HCT116 (cell line): ENCODE measurements around the gene HEXIM1. TPM values are rescaled to one million over a fixed set of nuclear protein-coding genes. Genes with fewer than 3 reads are reported as not detected.

Experiments
- ATAC-seq: fragments of 200-7000 bp; cut with Tn5 transposase; 2 replicates; pipeline ENCODE4 v1.9.1; 2020; ENCODE audit warnings: mild to moderate bottlenecking, moderate library complexity
- BruUV-seq: library from RNA; stranded (reverse); fragments of 400-500 nt; replicated peaks from 2 replicates; lab custom pipeline; 2021; lab: Mats Ljungman, UMichigan
- CTCF ChIA-PET: fragments of 300-600 bp; sonication (Branson Sonifier 250); formaldehyde crosslinking; loops from one replicate; lab custom pipeline; 2021; ENCODE audit warnings: antibody characterized with exemption; lab: Charles Lee
- POLR2A ChIA-PET: fragments of 300-600, 350-600 bp; sonication (Branson Sonifier 250); formaldehyde crosslinking; loops from one replicate; lab custom pipeline; 2021; ENCODE audit warnings: antibody characterized with exemption; lab: Charles Lee
- RAD21 ChIA-PET, 2 experiments: fragments of 300-600 bp; sonication (Branson Sonifier 250); formaldehyde crosslinking; loops; one replicate each; lab custom pipeline; 2023; ENCODE audit warnings: low total read pairs in 2 of 2; ENCODE audit not compliant: uncharacterized antibody in 2 of 2, unreplicated experiment in 2 of 2, low non-redundant PET in 1 of 2; lab: Charles Lee
- DNase-seq: peaks from one replicate; pipeline ENCODE4 v3.0.0-alpha.2; 2010; ENCODE audit warnings: low read depth, low spot score
- H2AFZ ChIP-seq: fragments of 200-600 bp; shearing (Covaris generic), sonication (generic); 2 replicates; pipeline ENCODE4 v1.6.1; 2017; ENCODE audit warnings: low read depth, mixed run types, mixed read lengths, antibody characterized with exemption, low read length; ENCODE audit not compliant: poor library complexity, severe bottlenecking
- H3K27ac ChIP-seq: 2 replicates; pipeline ENCODE4 v1.5.1; 2012; ENCODE audit warnings: low read depth, low read length
- H3K27me3 ChIP-seq: fragments of 200-600 bp; sonication (generic); 2 replicates; pipeline ENCODE4 v1.6.1; 2016; ENCODE audit warnings: mixed run types, low read length, mixed read lengths; ENCODE audit not compliant: insufficient read depth
- H3K36me3 ChIP-seq, 2 experiments: fragments of 200-500 bp in 1 of 2; fragments of 200-600 bp in 1 of 2; sonication (Bioruptor generic) in 1 of 2; sonication (generic) in 1 of 2; 2 replicates each; pipeline versions ENCODE4 v1.5.1 to v1.6.1; 2014 to 2016; ENCODE audit warnings: low read length in 2 of 2, inconsistent platforms in 1 of 2, mixed read lengths in 1 of 2, mixed run types in 1 of 2; ENCODE audit not compliant: insufficient read depth in 2 of 2, control insufficient read depth in 1 of 2
- H3K4me1 ChIP-seq, 2 experiments: fragments of 200-600 bp in 1 of 2; sonication (generic) in 1 of 2; 2 replicates each; pipeline versions ENCODE4 v1.5.1 to v1.6.1; 2012 to 2017; ENCODE audit warnings: low read length in 2 of 2, inconsistent platforms in 1 of 2, mild to moderate bottlenecking in 1 of 2, mixed read lengths in 1 of 2, mixed run types in 1 of 2, moderate library complexity in 1 of 2; ENCODE audit not compliant: insufficient read depth in 2 of 2, control insufficient read depth in 1 of 2
- H3K4me2 ChIP-seq: fragments of 200-600 bp; sonication (generic); 2 replicates; pipeline ENCODE4 v1.6.1; 2017; ENCODE audit warnings: mixed run types, low read length, mixed read lengths
- H3K4me3 ChIP-seq, 2 experiments: fragments of 200-600 bp in 1 of 2; sonication (generic) in 1 of 2; replicated peaks in 1 of 2; 2 replicates each; pipeline ENCODE4 v1.5.1; 2011 to 2016; ENCODE audit warnings: low read length in 2 of 2, control low read depth in 1 of 2, low read depth in 1 of 2, mild to moderate bottlenecking in 1 of 2, mixed read lengths in 1 of 2, mixed run types in 1 of 2
- H3K79me2 ChIP-seq: fragments of 200-600 bp; sonication (generic); 2 replicates; pipeline ENCODE4 v1.6.1; 2017; ENCODE audit warnings: mild to moderate bottlenecking, mixed run types, low read length, moderate library complexity, mixed read lengths; ENCODE audit not compliant: insufficient read depth
- H3K9ac ChIP-seq: fragments of 200-600 bp; sonication (generic); 2 replicates; pipeline ENCODE4 v1.6.1; 2016; ENCODE audit warnings: low read length, mixed read lengths
- H3K9me2 ChIP-seq: fragments of 200-600 bp; sonication (generic), shearing (Covaris generic); 2 replicates; pipeline ENCODE4 v1.6.1; 2017; ENCODE audit warnings: mixed run types, mild to moderate bottlenecking, moderate library complexity; ENCODE audit not compliant: insufficient read depth
- H3K9me3 ChIP-seq, 2 experiments: fragments of 200-500 bp in 1 of 2; fragments of 200-600 bp in 1 of 2; sonication (Bioruptor generic) in 1 of 2; sonication (generic) in 1 of 2; 2 replicates each; pipeline ENCODE4 v1.6.1; 2014 to 2017; ENCODE audit warnings: low read length in 2 of 2, mixed read lengths in 2 of 2, inconsistent platforms in 1 of 2, low read depth in 1 of 2, mild to moderate bottlenecking in 1 of 2, mixed run types in 1 of 2, moderate library complexity in 1 of 2; ENCODE audit not compliant: control insufficient read depth in 1 of 2, insufficient read depth in 1 of 2
- H4K20me1 ChIP-seq: fragments of 200-600 bp; sonication (generic), shearing (Covaris generic); 2 replicates; pipeline ENCODE4 v1.6.1; 2017; ENCODE audit warnings: mixed run types, mild to moderate bottlenecking, moderate library complexity; ENCODE audit not compliant: insufficient read depth
- ELF1 ChIP-seq: IDR thresholded peaks from 2 replicates; pipeline ENCODE4 v1.6.1; 2012; ENCODE audit warnings: low read depth, borderline replicate concordance
- MAX ChIP-seq: IDR thresholded peaks from 2 replicates; pipeline ENCODE4 v1.6.1; 2012
- intact Hi-C: fragments of 100-400 bp; cut with micrococcal nuclease; formaldehyde crosslinking; loops from 2 replicates; pipeline ENCODE4 v1.10.0; 2022
- total RNA-seq: library from RNA; stranded (reverse); gene quantifications from one replicate; pipeline ENCODE4 v1.2.1, GENCODE V29; 2021; ENCODE audit not compliant: unreplicated experiment
- TF ChIP-seq, protein P1 (sequence below): IDR thresholded peaks from 2 replicates; pipeline ENCODE4 v1.6.1; 2012; ENCODE audit warnings: low read depth

Gene HEXIM1
- total RNA-seq, 1 experiment from 2014 or later, result 58.0 TPM

- Histone ChIP-seq H3K9me2 (no peaks in the 10 kb centered on the region), H3K36me3 (no peaks in the 10 kb centered on the region), H3K9me3 (no peaks in the 10 kb centered on the region), H3K9ac (peak overlapping the region; percentile 82), H3K4me2 (peak overlapping the region; percentile 100), H3K4me3 (peak overlapping the region in 1 of 2 experiments; percentile 20; a peak in 1 of 4 replicates), H3K27ac (peak overlapping the region; percentile 89)
- intact Hi-C loops, result no loop called here
- RAD21 ChIA-PET, result interaction anchor here in 1 of 2 experiments (1.0 kb wide), 1 partner anchor 59 kb away, joined by 3 read pairs; no protein-coding TSS in a partner anchor
- peak; percentile 69; the same call in 1 of the 2 replicates for TF ChIP-seq MAX
- no peak for TF ChIP-seq ELF1
- TF ChIP-seq, protein P1, sequence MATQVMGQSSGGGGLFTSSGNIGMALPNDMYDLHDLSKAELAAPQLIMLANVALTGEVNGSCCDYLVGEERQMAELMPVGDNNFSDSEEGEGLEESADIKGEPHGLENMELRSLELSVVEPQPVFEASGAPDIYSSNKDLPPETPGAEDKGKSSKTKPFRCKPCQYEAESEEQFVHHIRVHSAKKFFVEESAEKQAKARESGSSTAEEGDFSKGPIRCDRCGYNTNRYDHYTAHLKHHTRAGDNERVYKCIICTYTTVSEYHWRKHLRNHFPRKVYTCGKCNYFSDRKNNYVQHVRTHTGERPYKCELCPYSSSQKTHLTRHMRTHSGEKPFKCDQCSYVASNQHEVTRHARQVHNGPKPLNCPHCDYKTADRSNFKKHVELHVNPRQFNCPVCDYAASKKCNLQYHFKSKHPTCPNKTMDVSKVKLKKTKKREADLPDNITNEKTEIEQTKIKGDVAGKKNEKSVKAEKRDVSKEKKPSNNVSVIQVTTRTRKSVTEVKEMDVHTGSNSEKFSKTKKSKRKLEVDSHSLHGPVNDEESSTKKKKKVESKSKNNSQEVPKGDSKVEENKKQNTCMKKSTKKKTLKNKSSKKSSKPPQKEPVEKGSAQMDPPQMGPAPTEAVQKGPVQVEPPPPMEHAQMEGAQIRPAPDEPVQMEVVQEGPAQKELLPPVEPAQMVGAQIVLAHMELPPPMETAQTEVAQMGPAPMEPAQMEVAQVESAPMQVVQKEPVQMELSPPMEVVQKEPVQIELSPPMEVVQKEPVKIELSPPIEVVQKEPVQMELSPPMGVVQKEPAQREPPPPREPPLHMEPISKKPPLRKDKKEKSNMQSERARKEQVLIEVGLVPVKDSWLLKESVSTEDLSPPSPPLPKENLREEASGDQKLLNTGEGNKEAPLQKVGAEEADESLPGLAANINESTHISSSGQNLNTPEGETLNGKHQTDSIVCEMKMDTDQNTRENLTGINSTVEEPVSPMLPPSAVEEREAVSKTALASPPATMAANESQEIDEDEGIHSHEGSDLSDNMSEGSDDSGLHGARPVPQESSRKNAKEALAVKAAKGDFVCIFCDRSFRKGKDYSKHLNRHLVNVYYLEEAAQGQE, result no peak
- TF ChIP-seq, all 23 proteins: peak for 1
- Histone ChIP-seq H3K27me3 (no peaks in the 10 kb centered on the region), H2AFZ (no peak overlapping the region), H3K4me1 (peaks cover 65 to 78% of the 10 kb centered on the region in 2 experiments), H4K20me1 (no peaks in the 10 kb centered on the region), H3K79me2 (peaks cover 60% of the 10 kb centered on the region)
- ChIA-PET CTCF (interaction anchor here (1.2 to 1.5 kb wide), 3 partner anchors 20 to 210 kb away, joined by 3 to 5 read pairs (median 3); partner anchors contain the start of gene NMT1), POLR2A (interaction anchor here (3.2 kb wide), 1 partner anchor 19 kb away, joined by 15 read pairs; the partner anchor contains the start of gene HEXIM1)
- no TSS peak for BruUV-seq
- ATAC-seq (no peak), DNase-seq (no peak)
These were observed 18.8 kb upstream of the HEXIM1 start for GRCh38 chr17:45129426-45129939.
